DOHH2 (cell line): ENCODE results near the gene RND3.

Experiments
- EZH2phosphoT487 ChIP-seq: fragments of 200-600 bp; sonication (generic); IDR thresholded peaks from 2 replicates; pipeline ENCODE4 v1.6.1; 2017; ENCODE audit warnings: borderline replicate concordance, mild to moderate bottlenecking, antibody characterized with exemption, low read length, moderate library complexity, mixed read lengths
- TF ChIP-seq, protein P1 (sequence below): fragments of 200-600 bp; sonication (generic); IDR thresholded peaks from one replicate; pipeline ENCODE4 v1.5.1; 2014; ENCODE audit warnings: antibody characterized with exemption, mild to moderate bottlenecking, low read depth, low read length; ENCODE audit not compliant: poor library complexity, severe bottlenecking

DNA sequence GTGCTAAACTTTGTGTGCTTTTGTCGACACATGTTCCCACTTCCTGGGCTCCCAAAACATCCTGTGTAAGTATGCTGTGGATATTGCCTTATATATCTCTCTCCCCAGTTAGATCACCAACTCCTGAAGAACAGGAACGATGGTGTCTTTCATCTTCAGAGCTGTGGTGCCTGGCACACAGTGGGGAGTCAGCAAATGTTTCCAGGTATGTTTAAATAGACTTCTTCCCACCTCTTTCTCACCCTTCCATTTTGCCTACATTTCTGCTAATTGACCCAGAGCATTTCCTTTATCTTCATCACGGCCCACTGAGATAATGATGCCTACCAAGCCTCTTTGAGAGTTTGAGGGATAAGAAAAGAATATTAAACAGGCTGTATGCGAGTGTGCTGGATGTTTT lies 60.7 kb downstream of the RND3 start:
- TF ChIP-seq, protein P1, sequence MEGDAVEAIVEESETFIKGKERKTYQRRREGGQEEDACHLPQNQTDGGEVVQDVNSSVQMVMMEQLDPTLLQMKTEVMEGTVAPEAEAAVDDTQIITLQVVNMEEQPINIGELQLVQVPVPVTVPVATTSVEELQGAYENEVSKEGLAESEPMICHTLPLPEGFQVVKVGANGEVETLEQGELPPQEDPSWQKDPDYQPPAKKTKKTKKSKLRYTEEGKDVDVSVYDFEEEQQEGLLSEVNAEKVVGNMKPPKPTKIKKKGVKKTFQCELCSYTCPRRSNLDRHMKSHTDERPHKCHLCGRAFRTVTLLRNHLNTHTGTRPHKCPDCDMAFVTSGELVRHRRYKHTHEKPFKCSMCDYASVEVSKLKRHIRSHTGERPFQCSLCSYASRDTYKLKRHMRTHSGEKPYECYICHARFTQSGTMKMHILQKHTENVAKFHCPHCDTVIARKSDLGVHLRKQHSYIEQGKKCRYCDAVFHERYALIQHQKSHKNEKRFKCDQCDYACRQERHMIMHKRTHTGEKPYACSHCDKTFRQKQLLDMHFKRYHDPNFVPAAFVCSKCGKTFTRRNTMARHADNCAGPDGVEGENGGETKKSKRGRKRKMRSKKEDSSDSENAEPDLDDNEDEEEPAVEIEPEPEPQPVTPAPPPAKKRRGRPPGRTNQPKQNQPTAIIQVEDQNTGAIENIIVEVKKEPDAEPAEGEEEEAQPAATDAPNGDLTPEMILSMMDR, result no peak
- no peak for TF ChIP-seq EZH2phosphoT487
